IMR-90 (cell line): Measurements from ENCODE around the gene VPS37B. TPM values are rescaled to one million over a fixed set of nuclear protein-coding genes. Genes with fewer than 3 reads are reported as not detected.

Experiments
- ATAC-seq: fragments of 200-7000 bp; cut with Tn5 transposase; 2 replicates; pipeline ENCODE4 v1.9.1; 2020; ENCODE audit warnings: low read depth, mild to moderate bottlenecking, moderate library complexity
- BruUV-seq: library from RNA; stranded (reverse); fragments of 400-500 nt; replicated peaks from 2 replicates; lab custom pipeline; 2021; lab: Mats Ljungman, UMichigan
- CTCF ChIA-PET: fragments of 300-600 bp; formaldehyde crosslinking; extraction: SDS; loops from one replicate; lab custom pipeline; 2021; ENCODE audit warnings: antibody characterized with exemption; lab: Yijun Ruan, JAX
- POLR2A ChIA-PET: fragments of 300-600 bp; sonication (Branson Sonifier 250); formaldehyde crosslinking; loops from one replicate; lab custom pipeline; 2022; ENCODE audit warnings: antibody characterized with exemption; ENCODE audit not compliant: unreplicated experiment; lab: Charles Lee
- DNase-seq: peaks from one replicate; pipeline ENCODE4 v3.0.0; 2013
- H2AFZ ChIP-seq: replicated peaks from 2 replicates; pipeline ENCODE3; 2013; ENCODE audit warnings: low read length, mild to moderate bottlenecking; ENCODE audit not compliant: poor library complexity
- H2AK5ac ChIP-seq: 2 replicates; pipeline ENCODE4 v1.6.1; 2013; ENCODE audit warnings: low read depth, low read length, inconsistent platforms
- H2AK9ac ChIP-seq: replicated peaks from 2 replicates; pipeline ENCODE3; 2013; ENCODE audit warnings: mild to moderate bottlenecking, low read depth, low read length, moderate library complexity; ENCODE audit not compliant: poor library complexity
- H2BK120ac ChIP-seq: 2 replicates; pipeline ENCODE4 v1.6.1; 2013; ENCODE audit warnings: low read depth, low read length, inconsistent platforms
- H2BK15ac ChIP-seq: 3 replicates; pipeline ENCODE4 v1.6.1; 2013; ENCODE audit warnings: low read depth, low read length, inconsistent platforms
- H2BK20ac ChIP-seq: 2 replicates; pipeline ENCODE4 v1.6.1; 2013; ENCODE audit warnings: low read depth, mild to moderate bottlenecking, inconsistent platforms, low read length, moderate library complexity
- H2BK5ac ChIP-seq: 2 replicates; pipeline ENCODE4 v1.6.1; 2013; ENCODE audit warnings: mild to moderate bottlenecking, low read depth, low read length, inconsistent platforms; ENCODE audit not compliant: poor library complexity, severe bottlenecking
- H3K14ac ChIP-seq: replicated peaks from 2 replicates; pipeline ENCODE4 v1.6.1; 2013; ENCODE audit warnings: low read depth, low read length, inconsistent platforms
- H3K18ac ChIP-seq: 2 replicates; pipeline ENCODE4 v1.6.1; 2013; ENCODE audit warnings: low read depth, low read length, control low read depth
- H3K23ac ChIP-seq: 2 replicates; pipeline ENCODE4 v1.6.1; 2013; ENCODE audit warnings: low read depth, low read length, inconsistent platforms
- H3K27ac ChIP-seq: 2 replicates; pipeline ENCODE4 v1.5.1; 2013; ENCODE audit warnings: mild to moderate bottlenecking, control low read depth, low read length; ENCODE audit not compliant: insufficient read depth
- H3K27me3 ChIP-seq: 2 replicates; pipeline ENCODE4 v1.6.1; 2013; ENCODE audit warnings: low read length; ENCODE audit not compliant: control insufficient read depth, insufficient read depth
- H3K36me3 ChIP-seq: 2 replicates; pipeline ENCODE4 v1.6.1; 2013; ENCODE audit warnings: low read length, mixed read lengths; ENCODE audit not compliant: control insufficient read depth, insufficient read depth
- H3K4ac ChIP-seq: 2 replicates; pipeline ENCODE4 v1.6.1; 2013; ENCODE audit warnings: low read depth, low read length, inconsistent platforms
- H3K4me1 ChIP-seq: 2 replicates; pipeline ENCODE4 v1.6.1; 2013; ENCODE audit warnings: low read length, mixed read lengths; ENCODE audit not compliant: control insufficient read depth, insufficient read depth
- H3K4me2 ChIP-seq: 2 replicates; pipeline ENCODE4 v1.6.1; 2013; ENCODE audit warnings: low read depth, mild to moderate bottlenecking, control low read depth, low read length, moderate library complexity
- H3K4me3 ChIP-seq: 2 replicates; pipeline ENCODE4 v1.5.1; 2013; ENCODE audit warnings: low read depth, mild to moderate bottlenecking, control low read depth, low read length, moderate library complexity; ENCODE audit not compliant: insufficient read depth
- H3K56ac ChIP-seq: 2 replicates; pipeline ENCODE4 v1.6.1; 2013; ENCODE audit warnings: low read length, inconsistent platforms; ENCODE audit not compliant: insufficient read depth; ENCODE audit errors: extremely low read depth
- H3K79me1 ChIP-seq, 2 experiments: 2 replicates each; pipeline ENCODE4 v1.6.1; 2013; ENCODE audit warnings: low read length in 2 of 2, inconsistent platforms in 1 of 2, low read depth in 1 of 2
- H3K9ac ChIP-seq: 2 replicates; pipeline ENCODE4 v1.6.1; 2013; ENCODE audit warnings: low read depth, low read length, control low read depth
- H3K9me1 ChIP-seq: 2 replicates; pipeline ENCODE4 v1.6.1; 2013; ENCODE audit warnings: low read length, inconsistent platforms; ENCODE audit not compliant: insufficient read depth
- H3K9me3 ChIP-seq: 2 replicates; pipeline ENCODE4 v1.6.1; 2013; ENCODE audit warnings: low read length; ENCODE audit not compliant: control insufficient read depth, insufficient read depth
- H4K20me1 ChIP-seq: 2 replicates; pipeline ENCODE4 v1.6.1; 2013; ENCODE audit warnings: low read length, inconsistent platforms; ENCODE audit not compliant: insufficient read depth
- H4K5ac ChIP-seq: 2 replicates; pipeline ENCODE4 v1.6.1; 2013; ENCODE audit warnings: mild to moderate bottlenecking, low read depth, low read length, control low read depth
- H4K8ac ChIP-seq, 2 experiments: 2 replicates each; pipeline ENCODE4 v1.6.1; 2013; ENCODE audit warnings: low read depth in 2 of 2, low read length in 2 of 2, control low read depth in 1 of 2, inconsistent platforms in 1 of 2
- H4K91ac ChIP-seq: 2 replicates; pipeline ENCODE4 v1.6.1; 2013; ENCODE audit warnings: low read depth, low read length, inconsistent platforms; ENCODE audit not compliant: insufficient read depth
- BHLHE40 ChIP-seq: fragments of 150-350 bp; IDR thresholded peaks from 2 replicates; pipeline ENCODE4 v1.6.1; 2016; ENCODE audit warnings: mild to moderate bottlenecking, low read depth, low read length
- CHD1 ChIP-seq: IDR thresholded peaks from 2 replicates; pipeline ENCODE4 v1.6.1; 2012; ENCODE audit warnings: low read depth, low read length, improper control_type of control experiment
- ELK1 ChIP-seq: fragments of 150-350 bp; IDR thresholded peaks from 2 replicates; pipeline ENCODE4 v1.6.1; 2016; ENCODE audit warnings: low read depth, mild to moderate bottlenecking, low read length, moderate library complexity, borderline replicate concordance
- WGBS, 2 experiments: methylation state at CpG; one replicate each; pipeline versions ENCODE4 v1.1.5 to v1.1.7; 2013; ENCODE audit warnings: missing lambda C conversion rate in 2 of 2; ENCODE audit not compliant: insufficient read length in 1 of 2; ENCODE audit errors: extremely low coverage in 2 of 2; 5-methylcytosine and 5-hydroxymethylcytosine counted together
- dilution Hi-C: fragments of 300-500 bp; cut with HindIII; formaldehyde crosslinking; loops from one replicate; pipeline ENCODE4 v1.14.3; 2018; ENCODE audit warnings: low sequenced_read_pairs; ENCODE audit not compliant: unreplicated experiment
- in situ Hi-C: fragments of 300-500 bp; cut with MboI; formaldehyde crosslinking; loops from 3 replicates; pipeline ENCODE4 v1.14.3; 2019; ENCODE audit warnings: low sequenced_read_pairs, inconsistent platforms, mixed read lengths
- intact Hi-C: fragments of 100-400 bp; cut with micrococcal nuclease; formaldehyde crosslinking; loops from 2 replicates; pipeline ENCODE4 v1.10.0; 2022
- polyA plus RNA-seq, 3 experiments: library from polyadenylated mRNA; depleted of rRNA; stranded (reverse); fragments of >200 nt; gene quantifications; 2 replicates each; pipeline ENCODE4 v1.2.3, GENCODE V29; 2012; ENCODE audit warnings: low replicate concordance in 1 of 3
- total RNA-seq: library from RNA; depleted of rRNA; stranded (reverse); fragments of >200 nt; gene quantifications from 2 replicates; pipeline ENCODE4 v1.2.3, GENCODE V29; 2012
- TF ChIP-seq, protein P1 (sequence below): conservative IDR thresholded peaks from 2 replicates; pipeline ENCODE4 v1.5.1; 2012; ENCODE audit warnings: mild to moderate bottlenecking, low read depth, low read length, improper control_type of control experiment

Gene VPS37B
- total and polyA plus RNA-seq, 2 of the 4 experiments (the other 2 are of a cell fraction) = 8.6 to 25.7 TPM

GRCh38 chr12:122866950-122867607, 28.8 kb downstream of the VPS37B start:
- H3K9me1 ChIP-seq = no peaks in the 10 kb centered on the region; the same call in 1 of the 2 replicates
- ChIA-PET CTCF (no interaction called here), POLR2A (no interaction called here)
- H2BK15ac ChIP-seq = no peak overlapping the region
- in situ Hi-C loops (no loop called here), dilution Hi-C loops (no loop called here), intact Hi-C loops (no loop called here)
- peaks cover 29 to 64% of the 10 kb centered on the region in 2 experiments for H3K79me1 ChIP-seq
- no peak overlapping the region for H3K4me3 ChIP-seq
- no peak overlapping the region for H2BK120ac ChIP-seq
- H4K91ac ChIP-seq = no peak overlapping the region
- WGBS, 2 experiments = 96% methylated on average over 26 of the region's 36 CpGs; no CpG with 5 or more reads in 1 of the 2 experiments
- no peak overlapping the region for H3K56ac ChIP-seq
- TF ChIP-seq, protein P1, sequence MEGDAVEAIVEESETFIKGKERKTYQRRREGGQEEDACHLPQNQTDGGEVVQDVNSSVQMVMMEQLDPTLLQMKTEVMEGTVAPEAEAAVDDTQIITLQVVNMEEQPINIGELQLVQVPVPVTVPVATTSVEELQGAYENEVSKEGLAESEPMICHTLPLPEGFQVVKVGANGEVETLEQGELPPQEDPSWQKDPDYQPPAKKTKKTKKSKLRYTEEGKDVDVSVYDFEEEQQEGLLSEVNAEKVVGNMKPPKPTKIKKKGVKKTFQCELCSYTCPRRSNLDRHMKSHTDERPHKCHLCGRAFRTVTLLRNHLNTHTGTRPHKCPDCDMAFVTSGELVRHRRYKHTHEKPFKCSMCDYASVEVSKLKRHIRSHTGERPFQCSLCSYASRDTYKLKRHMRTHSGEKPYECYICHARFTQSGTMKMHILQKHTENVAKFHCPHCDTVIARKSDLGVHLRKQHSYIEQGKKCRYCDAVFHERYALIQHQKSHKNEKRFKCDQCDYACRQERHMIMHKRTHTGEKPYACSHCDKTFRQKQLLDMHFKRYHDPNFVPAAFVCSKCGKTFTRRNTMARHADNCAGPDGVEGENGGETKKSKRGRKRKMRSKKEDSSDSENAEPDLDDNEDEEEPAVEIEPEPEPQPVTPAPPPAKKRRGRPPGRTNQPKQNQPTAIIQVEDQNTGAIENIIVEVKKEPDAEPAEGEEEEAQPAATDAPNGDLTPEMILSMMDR = no peak
- TF ChIP-seq BHLHE40 (no peak), ELK1 (no peak), CHD1 (no peak)
- H3K18ac ChIP-seq = no peak overlapping the region
- H2AK9ac ChIP-seq = no peak overlapping the region
- peaks cover 12% of the 10 kb centered on the region for H3K4me1 ChIP-seq
- no peak overlapping the region for H3K4me2 ChIP-seq
- ATAC-seq (no peak), DNase-seq (no peak)
- peaks cover 16% of the 10 kb centered on the region for H4K20me1 ChIP-seq
- H2BK5ac ChIP-seq = no peak overlapping the region
- no peak overlapping the region for H4K8ac ChIP-seq
- BruUV-seq = no TSS peak
- H3K9ac ChIP-seq = no peak overlapping the region
- no peak overlapping the region for H3K27ac ChIP-seq
- no peak overlapping the region for H4K5ac ChIP-seq
- H3K23ac ChIP-seq = no peak overlapping the region
- no peak overlapping the region for H2AK5ac ChIP-seq
- no peak overlapping the region for H3K4ac ChIP-seq
- H2AFZ ChIP-seq = no peak overlapping the region
- peaks cover 55% of the 10 kb centered on the region for H3K36me3 ChIP-seq
- H3K9me3 ChIP-seq = no peaks in the 10 kb centered on the region
- H2BK20ac ChIP-seq = no peak overlapping the region
- no peaks in the 10 kb centered on the region for H3K27me3 ChIP-seq
- H3K14ac ChIP-seq = no peak overlapping the region
